Activated CD8-positive, alpha-beta memory T cell treated with anti-CD3 and anti-CD28 coated beads, Interleukin-2, amount 50 U/mL, for 1 hour (primary cell): ENCODE measurements around the gene MOV10L1.

Experiments
- DNase-seq: peaks from one replicate; pipeline ENCODE4 v3.0.0-alpha.2; 2020; ENCODE audit errors: extremely low read depth

MOV10L1 gene

GRCh38 chr22:50058906-50059880 is 30.6 kb upstream of the MOV10L1 start:
- no peak for DNase-seq

- DNase-seq, result no peak
These were observed 29.9 kb upstream of the MOV10L1 start for GRCh38 chr22:50059881-50060262.

DNA sequence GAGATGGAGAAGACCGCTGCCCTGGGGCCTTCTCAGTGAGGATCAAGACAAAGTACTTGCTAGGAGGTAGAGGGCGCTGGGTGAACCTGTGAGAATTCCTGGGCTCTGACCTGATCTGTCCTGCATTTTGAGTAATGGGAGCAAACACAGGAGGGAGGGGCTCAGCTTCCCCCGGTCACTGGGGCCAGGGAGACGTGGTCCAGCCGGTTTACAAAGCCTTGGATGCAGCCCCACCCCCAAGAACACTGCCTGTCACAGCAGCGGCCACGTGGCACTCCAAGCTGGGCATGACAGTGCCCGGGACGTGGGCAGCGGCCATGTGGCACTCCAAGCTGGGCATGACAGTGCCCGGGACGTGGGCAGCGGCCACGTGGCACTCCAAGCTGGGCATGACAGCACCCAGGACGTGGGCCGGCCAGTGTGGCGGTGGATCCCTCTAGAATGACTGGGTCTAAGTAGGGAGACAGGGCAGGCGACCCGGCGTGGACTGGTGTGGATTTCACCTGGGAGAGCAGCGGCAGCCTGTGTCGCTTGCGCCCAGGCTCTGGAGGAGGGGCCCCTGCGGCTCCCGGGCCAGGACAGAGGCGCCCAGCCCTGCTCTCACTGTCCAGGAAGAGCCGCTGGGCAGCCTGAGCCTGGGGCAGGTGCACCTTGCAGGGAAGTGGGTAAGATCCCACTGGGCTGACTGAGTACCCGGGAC is 29.2 kb upstream of the MOV10L1 start:
- DNase-seq, result no peak

GRCh38 chr22:50061141-50061823 is 28.5 kb upstream of the MOV10L1 start:
- DNase-seq, result no peak

- no peak for DNase-seq
These were observed 27.9 kb upstream of the MOV10L1 start for GRCh38 chr22:50061824-50062355.

- no peak for DNase-seq
These were observed 27.2 kb upstream of the MOV10L1 start for GRCh38 chr22:50062509-50063135.

- DNase-seq, result no peak
These were observed 26.0 kb upstream of the MOV10L1 start for GRCh38 chr22:50063589-50064393.

DNA sequence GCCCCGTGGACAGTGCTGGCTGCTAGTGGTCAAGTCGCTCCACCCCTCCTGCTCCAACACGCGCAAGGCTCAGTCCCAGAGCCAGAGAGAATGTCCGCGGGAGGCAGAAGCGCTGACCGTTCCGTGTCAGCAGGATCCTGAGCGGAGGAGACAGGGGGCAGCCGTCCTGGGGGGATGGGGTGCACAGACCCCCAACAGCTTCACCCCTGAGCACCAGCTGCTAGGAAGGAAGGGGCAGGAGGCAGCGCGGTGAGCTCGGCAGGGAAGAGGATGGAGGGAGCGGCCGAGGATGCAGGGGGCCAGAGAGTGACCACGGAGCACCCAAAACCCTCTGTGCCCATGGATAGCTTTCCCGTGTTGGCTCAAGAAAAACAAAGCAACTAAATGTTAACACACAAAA is 25.4 kb upstream of the MOV10L1 start:
- no peak for DNase-seq

- no peak for DNase-seq
These were observed 22.6 kb upstream of the MOV10L1 start for GRCh38 chr22:50067244-50067643.

DNA sequence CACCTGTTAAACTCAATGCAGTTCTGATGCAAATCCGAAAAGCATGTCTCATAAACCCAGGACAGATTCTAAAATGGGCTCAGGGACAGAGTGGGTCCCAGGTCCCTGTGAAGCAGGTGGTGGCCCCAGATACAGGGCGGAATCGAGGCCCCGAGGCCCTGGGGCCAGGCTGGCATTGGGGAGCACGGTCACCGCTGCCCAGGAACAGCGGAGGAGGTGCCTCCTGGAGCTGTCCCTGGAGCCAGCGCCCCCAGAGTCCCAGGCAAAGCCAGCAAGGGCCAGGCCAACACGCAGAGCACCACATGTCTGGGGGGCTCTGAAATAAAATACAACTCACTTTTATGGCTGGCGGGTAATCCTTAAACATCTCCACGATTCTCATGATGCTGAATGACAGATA is 21.7 kb upstream of the MOV10L1 start:
- DNase-seq, result no peak

- DNase-seq, result no peak
These were observed 19.4 kb upstream of the MOV10L1 start for GRCh38 chr22:50070366-50070765.

- DNase-seq, result no peak
These were observed 18.2 kb upstream of the MOV10L1 start for GRCh38 chr22:50071432-50072166.

DNA sequence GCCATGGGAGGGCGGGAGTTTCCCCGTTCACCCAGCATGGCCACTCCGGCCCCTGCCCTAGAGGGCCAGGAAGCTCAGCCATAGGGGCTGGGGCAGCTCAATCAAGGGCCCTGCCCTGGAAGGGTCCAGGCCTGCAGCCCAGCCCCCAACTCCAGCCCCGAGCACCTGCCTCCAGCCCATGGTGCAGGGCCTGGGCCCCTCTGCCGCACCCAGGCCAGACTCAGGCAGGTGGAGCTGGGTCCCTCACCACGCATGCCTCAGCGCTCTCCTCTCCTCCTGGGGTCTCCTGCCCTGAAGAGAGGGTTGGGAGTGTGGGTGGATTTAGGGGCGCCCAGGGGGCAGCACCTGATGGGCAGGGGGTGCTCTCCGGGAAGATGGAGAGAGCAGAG is 17.6 kb upstream of the MOV10L1 start:
- no peak for DNase-seq

GRCh38 chr22:50072714-50073538 is 16.9 kb upstream of the MOV10L1 start:
- DNase-seq, result no peak

- no peak for DNase-seq
These were observed 15.8 kb upstream of the MOV10L1 start for GRCh38 chr22:50074056-50074455.

DNA sequence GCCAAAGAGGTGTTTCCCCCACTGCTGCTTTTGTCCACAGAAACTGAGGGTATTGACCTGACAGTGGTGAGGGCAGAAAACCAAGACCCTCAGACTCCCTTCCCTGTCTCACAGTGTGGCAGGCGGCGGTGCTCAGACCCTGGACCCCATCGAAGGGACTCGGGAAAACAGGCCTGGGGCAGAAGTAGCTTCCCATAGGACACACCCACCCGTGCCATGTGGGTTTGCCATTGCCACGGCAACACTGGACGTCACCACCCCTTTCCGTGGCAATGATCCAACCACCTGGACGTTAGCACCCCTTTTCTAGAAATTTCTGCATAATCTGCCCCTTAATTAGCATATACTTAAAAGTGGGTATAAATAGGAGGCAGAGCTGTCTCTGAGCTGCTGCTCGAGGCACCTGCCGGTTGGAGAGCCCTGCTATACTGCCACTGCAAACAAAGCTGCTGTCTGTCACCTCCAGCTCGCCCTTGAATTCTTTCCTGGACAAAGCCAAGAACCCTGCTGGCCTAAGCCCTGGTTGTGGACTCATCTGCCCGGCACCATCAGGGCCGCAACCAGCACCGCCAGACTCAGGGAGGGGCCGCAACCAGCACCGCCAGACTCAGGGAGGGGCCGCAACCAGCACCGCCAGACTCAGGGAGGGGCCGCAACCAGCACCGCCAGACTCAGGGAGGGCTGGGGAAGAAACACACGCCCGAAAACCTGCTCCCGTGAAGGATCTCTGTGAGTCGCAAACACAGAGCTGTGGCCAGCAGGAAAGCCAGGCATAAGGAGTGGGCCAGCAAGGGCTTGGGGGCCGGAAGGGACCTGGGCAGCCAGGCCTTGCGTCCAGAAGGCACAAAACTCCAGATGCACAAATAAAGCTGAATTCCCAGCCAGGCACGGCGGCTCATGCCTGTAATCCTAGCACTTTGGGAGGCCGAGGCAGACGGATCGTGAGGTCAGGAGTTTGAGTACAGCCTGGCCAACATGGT is 15.0 kb upstream of the MOV10L1 start:
- no peak for DNase-seq

DNA sequence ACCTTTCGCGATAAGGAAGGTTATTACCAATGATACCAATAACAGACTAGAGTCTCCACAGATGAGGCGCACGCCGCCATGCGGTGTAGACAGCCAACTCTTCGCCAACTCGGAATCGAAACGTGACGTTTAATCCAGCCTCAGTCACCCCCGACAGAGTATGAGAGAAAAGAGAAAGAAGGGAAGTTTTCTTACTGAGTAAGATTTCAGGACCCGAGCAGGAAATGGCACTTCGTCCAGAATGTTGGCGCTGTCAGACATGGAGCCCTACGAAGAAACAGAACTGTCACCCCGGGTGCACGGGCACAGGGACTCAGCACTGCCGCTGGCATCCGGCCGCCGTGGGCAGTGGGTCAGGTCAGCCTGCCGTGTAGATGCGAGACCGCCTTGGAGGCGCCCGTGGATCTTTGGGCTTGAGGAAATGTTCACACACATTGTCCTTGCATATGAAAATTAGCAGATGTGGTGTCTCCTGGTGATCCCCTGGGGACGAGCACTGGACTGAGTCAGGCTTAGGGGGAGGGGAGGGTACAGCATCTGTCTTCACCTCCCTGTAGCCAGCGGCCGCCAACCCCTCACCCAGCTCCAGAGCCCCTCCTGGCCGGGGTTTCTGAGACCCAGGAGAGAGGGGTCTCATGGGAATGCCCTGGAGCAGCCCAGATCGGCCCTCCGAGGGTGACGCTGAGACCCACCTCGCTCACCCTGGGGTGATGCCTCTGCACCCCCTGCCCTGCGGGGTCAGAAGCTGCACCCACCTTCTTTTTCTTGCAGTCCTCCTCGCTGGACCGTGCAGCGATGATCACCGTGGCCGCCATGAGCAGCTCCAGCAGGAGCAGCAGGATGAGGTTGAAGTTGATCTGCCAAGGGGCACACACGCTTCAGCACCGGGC is 12.9 kb upstream of the MOV10L1 start:
- DNase-seq, result no peak
